ENCODE data around the gene RNF128. TPM values are rescaled to one million over a fixed set of nuclear protein-coding genes. Genes with fewer than 3 reads are reported as not detected.

The RNF128 gene
- total and polyA plus RNA-seq, 2 donors (not counting 3 experiments of a cell fraction or from before 2014, with no cell fraction given): not detected

- Histone ChIP-seq H3K9ac (replicated peaks; ENCODE audit: extremely low read depth, insufficient read depth, low read length) (no peak overlapping the region), H3K9me3 (replicated peaks; ENCODE audit: control insufficient read depth, insufficient read depth, low read length) (no peaks in the 10 kb centered on the region), H3K4me1 (ENCODE audit: control insufficient read depth, extremely low read depth, insufficient read depth, low read length) (no peaks in the 10 kb centered on the region), H3K27ac (ENCODE audit: insufficient read depth, low read depth, low read length) (no peak overlapping the region), H3K4me3 (replicated peaks in 1 of 3; ENCODE audit: insufficient read depth in 1 of 3, low read depth in 1 of 3, low read length in 3 of 3) (no peak overlapping the region), H2AFZ (ENCODE audit: low read depth, low read length) (no peak overlapping the region), H3K27me3 (ENCODE audit: control insufficient read depth in 2 of 2, insufficient read depth in 2 of 2, low read length in 2 of 2) (peaks cover 16 to 23% of the 10 kb centered on the region in 2 experiments), H4K20me1 (replicated peaks; ENCODE audit: control insufficient read depth, extremely low read depth, insufficient read depth, low read length) (no peaks in the 10 kb centered on the region), H3K79me2 (ENCODE audit: control insufficient read depth, insufficient read depth, low read length) (no peaks in the 10 kb centered on the region), H3K36me3 (ENCODE audit: control insufficient read depth in 2 of 2, extremely low read depth in 1 of 2, insufficient read depth in 2 of 2, low read length in 2 of 2) (no peaks in the 10 kb centered on the region), H3K9me1 (replicated peaks; ENCODE audit: control insufficient read depth, extremely low read depth, insufficient read depth, low read length) (no peaks in the 10 kb centered on the region), H3K4me2 (ENCODE audit: insufficient read depth, low read length) (no peak overlapping the region)
- TF ChIP-seq FOS (IDR thresholded peaks at IDR 0.05; ENCODE audit: borderline replicate concordance, insufficient read depth, low read length) (no peak), EZH2 (IDR thresholded peaks at IDR 0.05; ENCODE audit: borderline replicate concordance, low read depth, low read length, severe bottlenecking) (no peak), POLR2A (IDR thresholded peaks at IDR 0.05; ENCODE audit: low read depth, low read length) (no peak), GATA2 (IDR thresholded peaks at IDR 0.05; ENCODE audit: insufficient read depth, insufficient read length, low read depth, low read length) (no peak), CTCF (IDR thresholded peaks at IDR 0.05; ENCODE audit: extremely low read depth in 1 of 2, insufficient read depth in 1 of 2, low read depth in 1 of 2, low read length in 2 of 2) (no peak), MAX (IDR thresholded peaks at IDR 0.05; ENCODE audit: insufficient read depth, insufficient read length) (no peak), POLR2AphosphoS5 (IDR thresholded peaks at IDR 0.05; ENCODE audit: insufficient read depth, low read depth, low read length) (no peak), MYC (IDR thresholded peaks at IDR 0.05; ENCODE audit: low read depth, low read length) (no peak), JUN (IDR thresholded peaks at IDR 0.05; ENCODE audit: borderline replicate concordance, insufficient read depth, insufficient read length, low read depth) (no peak)
- BruUV-seq (replicated peaks): no TSS peak
- FAIRE-seq (no peak), DNase-seq (ENCODE audit: low read depth, low spot score) (no peak)
- CTCF ChIA-PET: no interaction called here
- dilution Hi-C loops (cut with MboI; ENCODE audit: extremely low pct_ligation_motif_present, low sequenced_read_pairs) (no loop called here), intact Hi-C loops (cut with micrococcal nuclease) (no loop called here)
- POLR2A ChIA-PET: no interaction called here
These were observed 3.9 kb downstream of the RNF128 start for GRCh38 chrX:106730401-106730800.

Measured in endothelial cell of umbilical vein (primary cell).